HepG2 (cell line): Measurements from ENCODE around the gene PRM3. TPM values are rescaled to one million over a fixed set of nuclear protein-coding genes. Genes with fewer than 3 reads are reported as not detected.

ENCODE experiments used
- ATAD3A ChIP-seq: sonication (generic); formaldehyde crosslinking; IDR thresholded peaks from 2 replicates; pipeline ENCODE4 v1.4.0; 2020; ENCODE audit warnings: missing genetic modification reagents
- CEBPB ChIP-seq: IDR thresholded peaks from 2 replicates; pipeline ENCODE4 v1.6.1; 2011; ENCODE audit warnings: low read depth, low read length, improper control_type of control experiment, borderline replicate concordance
- DNMT1 ChIP-seq: sonication (generic); formaldehyde crosslinking; IDR thresholded peaks from 2 replicates; pipeline ENCODE4 v1.5.1; 2020; ENCODE audit warnings: mild to moderate bottlenecking, missing genetic modification reagents
- ERF ChIP-seq: IDR thresholded peaks from 2 replicates; pipeline ENCODE4 v1.6.1; 2018; ENCODE audit warnings: missing biosample characterization, missing genetic modification reagents
- KDM3A ChIP-seq: IDR thresholded peaks from 2 replicates; pipeline ENCODE4 v1.6.1; 2018; ENCODE audit warnings: low read depth, missing compliant biosample characterization
- KLF13 ChIP-seq: sonication (generic); formaldehyde crosslinking; IDR thresholded peaks from 2 replicates; pipeline ENCODE4 v1.4.0; 2020; ENCODE audit warnings: mild to moderate bottlenecking, missing genetic modification reagents
- MIER3 ChIP-seq: IDR thresholded peaks from 2 replicates; pipeline ENCODE4 v1.6.1; 2016; ENCODE audit warnings: missing compliant biosample characterization, borderline replicate concordance
- ZBTB8A ChIP-seq: sonication (generic); formaldehyde crosslinking; IDR thresholded peaks from 2 replicates; pipeline ENCODE4 v1.4.0; 2020; ENCODE audit warnings: mild to moderate bottlenecking, low read depth, missing genetic modification reagents, borderline replicate concordance
- ZNF598 ChIP-seq: sonication (generic); formaldehyde crosslinking; IDR thresholded peaks from 2 replicates; pipeline ENCODE4 v1.5.1; 2020; ENCODE audit warnings: mild to moderate bottlenecking, missing genetic modification reagents, borderline replicate concordance
- ZNF816 ChIP-seq: sonication (generic); formaldehyde crosslinking; IDR thresholded peaks from 2 replicates; pipeline ENCODE4 v1.8.0; 2022; ENCODE audit warnings: missing genetic modification reagents, mild to moderate bottlenecking, borderline replicate concordance
- polyA plus RNA-seq, 8 experiments: library from polyadenylated mRNA; depleted of rRNA in 3 of 8; stranded (reverse) in 7 of 8; unstranded in 1 of 8; fragments of >200 nt; fragmentation: Illumina TruSeq in 4 of 8; extraction: Trizol in 4 of 8; gene quantifications; 2 replicates each; pipeline versions ENCODE4 v1.2.1 to v1.2.3, GENCODE V29; 2011 to 2016; ENCODE audit warnings: low read depth in 4 of 8, missing spikeins in 1 of 8, mixed read lengths in 1 of 8; ENCODE audit not compliant: insufficient read depth in 1 of 8
- total RNA-seq, 5 experiments: library from RNA; depleted of rRNA; stranded (reverse); fragments of >200 nt; fragmentation: Illumina TruSeq; extraction: Trizol; gene quantifications; 2 replicates each; pipeline ENCODE4 v1.2.3, GENCODE V29; 2016; ENCODE audit warnings: low read depth in 1 of 5
- TF ChIP-seq, protein P1 (sequence below): sonication (generic); formaldehyde crosslinking; IDR thresholded peaks from 2 replicates; pipeline ENCODE4 v1.4.0; 2020; ENCODE audit warnings: mild to moderate bottlenecking, missing genetic modification reagents
- TF ChIP-seq, protein P2 (sequence below): sonication (generic); formaldehyde crosslinking; IDR thresholded peaks from 2 replicates; pipeline ENCODE4 v1.8.0; 2022; ENCODE audit warnings: mild to moderate bottlenecking, missing genetic modification reagents
- TF ChIP-seq, protein P3 (sequence below): sonication (generic); formaldehyde crosslinking; IDR thresholded peaks from 2 replicates; pipeline ENCODE4 v1.9.0; 2021; ENCODE audit warnings: mild to moderate bottlenecking, missing genetic modification reagents
- TF ChIP-seq, protein P4 (sequence below): sonication (generic); formaldehyde crosslinking; IDR thresholded peaks from 2 replicates; pipeline ENCODE4 v1.4.0; 2020; ENCODE audit warnings: missing genetic modification reagents
- TF ChIP-seq, protein P5 (sequence below), 2 experiments: fragments of 450-650 bp in 1 of 2; sonication (generic) in 1 of 2; formaldehyde crosslinking; IDR thresholded peaks; 2 replicates each; pipeline versions ENCODE4 v1.5.0 to v1.8.0; 2020 to 2022; ENCODE audit warnings: mild to moderate bottlenecking in 1 of 2, missing genetic modification reagents in 1 of 2

PRM3 gene
- total and polyA plus RNA-seq, 2 of the 13 experiments (the other 11 are each of a cell fraction or from before 2014, with no cell fraction given), result not detected

DNA sequence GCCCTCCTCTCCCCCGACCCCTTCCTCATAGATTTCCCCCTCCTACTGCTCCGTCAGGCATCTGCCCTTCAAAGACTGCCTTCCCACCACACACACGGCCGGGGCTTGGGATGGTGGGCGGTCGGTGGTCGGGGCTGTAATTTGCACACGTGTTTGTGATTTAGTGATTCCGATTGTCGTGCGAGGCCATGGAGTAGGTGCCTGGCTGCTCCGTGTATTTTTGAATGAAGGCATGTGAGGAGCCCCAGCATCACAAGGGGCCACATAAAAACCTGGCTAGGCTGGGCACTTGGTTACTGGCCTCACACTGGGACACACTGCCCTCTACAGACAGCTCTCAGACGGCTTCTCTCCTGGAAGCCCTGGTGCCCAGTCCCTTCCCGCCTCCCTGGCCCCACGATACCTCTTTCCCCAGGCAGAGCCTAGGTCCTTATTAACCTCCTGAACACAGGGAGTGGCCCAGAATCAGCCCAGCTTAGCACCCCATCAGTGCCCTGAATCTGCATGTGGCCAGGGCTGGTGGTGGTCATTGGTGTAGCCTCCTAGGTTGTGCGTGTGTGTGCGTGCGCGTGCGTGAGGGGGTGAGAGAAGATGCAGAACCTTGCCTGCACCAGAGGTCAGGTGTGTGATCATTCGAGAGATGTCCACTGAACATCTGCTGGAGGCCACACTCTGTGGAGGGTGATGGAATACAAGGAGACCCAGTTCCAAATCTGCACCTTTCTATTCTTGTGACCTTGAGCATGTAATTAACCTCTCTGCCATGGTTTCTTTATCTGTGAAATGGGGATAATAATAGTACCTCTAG is 16.1 kb downstream of the PRM3 start (continued):
- TF ChIP-seq, protein P1, sequence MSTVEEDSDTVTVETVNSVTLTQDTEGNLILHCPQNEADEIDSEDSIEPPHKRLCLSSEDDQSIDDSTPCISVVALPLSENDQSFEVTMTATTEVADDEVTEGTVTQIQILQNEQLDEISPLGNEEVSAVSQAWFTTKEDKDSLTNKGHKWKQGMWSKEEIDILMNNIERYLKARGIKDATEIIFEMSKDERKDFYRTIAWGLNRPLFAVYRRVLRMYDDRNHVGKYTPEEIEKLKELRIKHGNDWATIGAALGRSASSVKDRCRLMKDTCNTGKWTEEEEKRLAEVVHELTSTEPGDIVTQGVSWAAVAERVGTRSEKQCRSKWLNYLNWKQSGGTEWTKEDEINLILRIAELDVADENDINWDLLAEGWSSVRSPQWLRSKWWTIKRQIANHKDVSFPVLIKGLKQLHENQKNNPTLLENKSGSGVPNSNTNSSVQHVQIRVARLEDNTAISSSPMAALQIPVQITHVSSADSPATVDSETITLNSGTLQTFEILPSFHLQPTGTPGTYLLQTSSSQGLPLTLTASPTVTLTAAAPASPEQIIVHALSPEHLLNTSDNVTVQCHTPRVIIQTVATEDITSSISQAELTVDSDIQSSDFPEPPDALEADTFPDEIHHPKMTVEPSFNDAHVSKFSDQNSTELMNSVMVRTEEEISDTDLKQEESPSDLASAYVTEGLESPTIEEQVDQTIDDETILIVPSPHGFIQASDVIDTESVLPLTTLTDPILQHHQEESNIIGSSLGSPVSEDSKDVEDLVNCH, result peak; percentile 86
- TF ChIP-seq ZNF598, result no peak
- TF ChIP-seq, protein P2, sequence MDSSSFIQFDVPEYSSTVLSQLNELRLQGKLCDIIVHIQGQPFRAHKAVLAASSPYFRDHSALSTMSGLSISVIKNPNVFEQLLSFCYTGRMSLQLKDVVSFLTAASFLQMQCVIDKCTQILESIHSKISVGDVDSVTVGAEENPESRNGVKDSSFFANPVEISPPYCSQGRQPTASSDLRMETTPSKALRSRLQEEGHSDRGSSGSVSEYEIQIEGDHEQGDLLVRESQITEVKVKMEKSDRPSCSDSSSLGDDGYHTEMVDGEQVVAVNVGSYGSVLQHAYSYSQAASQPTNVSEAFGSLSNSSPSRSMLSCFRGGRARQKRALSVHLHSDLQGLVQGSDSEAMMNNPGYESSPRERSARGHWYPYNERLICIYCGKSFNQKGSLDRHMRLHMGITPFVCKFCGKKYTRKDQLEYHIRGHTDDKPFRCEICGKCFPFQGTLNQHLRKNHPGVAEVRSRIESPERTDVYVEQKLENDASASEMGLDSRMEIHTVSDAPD (CRISPR knock-in tag), result peak; percentile 58; the same call in 1 of the 2 replicates
- TF ChIP-seq, protein P3, sequence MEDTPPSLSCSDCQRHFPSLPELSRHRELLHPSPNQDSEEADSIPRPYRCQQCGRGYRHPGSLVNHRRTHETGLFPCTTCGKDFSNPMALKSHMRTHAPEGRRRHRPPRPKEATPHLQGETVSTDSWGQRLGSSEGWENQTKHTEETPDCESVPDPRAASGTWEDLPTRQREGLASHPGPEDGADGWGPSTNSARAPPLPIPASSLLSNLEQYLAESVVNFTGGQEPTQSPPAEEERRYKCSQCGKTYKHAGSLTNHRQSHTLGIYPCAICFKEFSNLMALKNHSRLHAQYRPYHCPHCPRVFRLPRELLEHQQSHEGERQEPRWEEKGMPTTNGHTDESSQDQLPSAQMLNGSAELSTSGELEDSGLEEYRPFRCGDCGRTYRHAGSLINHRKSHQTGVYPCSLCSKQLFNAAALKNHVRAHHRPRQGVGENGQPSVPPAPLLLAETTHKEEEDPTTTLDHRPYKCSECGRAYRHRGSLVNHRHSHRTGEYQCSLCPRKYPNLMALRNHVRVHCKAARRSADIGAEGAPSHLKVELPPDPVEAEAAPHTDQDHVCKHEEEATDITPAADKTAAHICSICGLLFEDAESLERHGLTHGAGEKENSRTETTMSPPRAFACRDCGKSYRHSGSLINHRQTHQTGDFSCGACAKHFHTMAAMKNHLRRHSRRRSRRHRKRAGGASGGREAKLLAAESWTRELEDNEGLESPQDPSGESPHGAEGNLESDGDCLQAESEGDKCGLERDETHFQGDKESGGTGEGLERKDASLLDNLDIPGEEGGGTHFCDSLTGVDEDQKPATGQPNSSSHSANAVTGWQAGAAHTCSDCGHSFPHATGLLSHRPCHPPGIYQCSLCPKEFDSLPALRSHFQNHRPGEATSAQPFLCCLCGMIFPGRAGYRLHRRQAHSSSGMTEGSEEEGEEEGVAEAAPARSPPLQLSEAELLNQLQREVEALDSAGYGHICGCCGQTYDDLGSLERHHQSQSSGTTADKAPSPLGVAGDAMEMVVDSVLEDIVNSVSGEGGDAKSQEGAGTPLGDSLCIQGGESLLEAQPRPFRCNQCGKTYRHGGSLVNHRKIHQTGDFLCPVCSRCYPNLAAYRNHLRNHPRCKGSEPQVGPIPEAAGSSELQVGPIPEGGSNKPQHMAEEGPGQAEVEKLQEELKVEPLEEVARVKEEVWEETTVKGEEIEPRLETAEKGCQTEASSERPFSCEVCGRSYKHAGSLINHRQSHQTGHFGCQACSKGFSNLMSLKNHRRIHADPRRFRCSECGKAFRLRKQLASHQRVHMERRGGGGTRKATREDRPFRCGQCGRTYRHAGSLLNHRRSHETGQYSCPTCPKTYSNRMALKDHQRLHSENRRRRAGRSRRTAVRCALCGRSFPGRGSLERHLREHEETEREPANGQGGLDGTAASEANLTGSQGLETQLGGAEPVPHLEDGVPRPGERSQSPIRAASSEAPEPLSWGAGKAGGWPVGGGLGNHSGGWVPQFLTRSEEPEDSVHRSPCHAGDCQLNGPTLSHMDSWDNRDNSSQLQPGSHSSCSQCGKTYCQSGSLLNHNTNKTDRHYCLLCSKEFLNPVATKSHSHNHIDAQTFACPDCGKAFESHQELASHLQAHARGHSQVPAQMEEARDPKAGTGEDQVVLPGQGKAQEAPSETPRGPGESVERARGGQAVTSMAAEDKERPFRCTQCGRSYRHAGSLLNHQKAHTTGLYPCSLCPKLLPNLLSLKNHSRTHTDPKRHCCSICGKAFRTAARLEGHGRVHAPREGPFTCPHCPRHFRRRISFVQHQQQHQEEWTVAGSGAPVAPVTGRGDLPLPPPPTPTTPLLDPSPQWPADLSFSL, result no peak
- TF ChIP-seq, protein P4, sequence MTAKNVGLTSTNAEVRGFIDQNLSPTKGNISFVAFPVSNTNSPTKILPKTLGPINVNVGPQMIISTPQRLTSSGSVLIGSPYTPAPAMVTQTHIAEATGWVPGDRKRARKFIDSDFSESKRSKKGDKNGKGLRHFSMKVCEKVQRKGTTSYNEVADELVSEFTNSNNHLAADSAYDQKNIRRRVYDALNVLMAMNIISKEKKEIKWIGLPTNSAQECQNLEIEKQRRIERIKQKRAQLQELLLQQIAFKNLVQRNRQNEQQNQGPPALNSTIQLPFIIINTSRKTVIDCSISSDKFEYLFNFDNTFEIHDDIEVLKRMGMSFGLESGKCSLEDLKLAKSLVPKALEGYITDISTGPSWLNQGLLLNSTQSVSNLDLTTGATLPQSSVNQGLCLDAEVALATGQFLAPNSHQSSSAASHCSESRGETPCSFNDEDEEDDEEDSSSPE (CRISPR knock-in tag), result peak; percentile 88
- TF ChIP-seq ZNF816 (CRISPR knock-in tag), result no peak; the same call in 1 of the 2 replicates
- TF ChIP-seq ATAD3A (CRISPR knock-in tag), result no peak
- TF ChIP-seq ERF (CRISPR knock-in tag), result peak; percentile 72; the same call in 1 of the 2 replicates
- TF ChIP-seq, protein P5, sequence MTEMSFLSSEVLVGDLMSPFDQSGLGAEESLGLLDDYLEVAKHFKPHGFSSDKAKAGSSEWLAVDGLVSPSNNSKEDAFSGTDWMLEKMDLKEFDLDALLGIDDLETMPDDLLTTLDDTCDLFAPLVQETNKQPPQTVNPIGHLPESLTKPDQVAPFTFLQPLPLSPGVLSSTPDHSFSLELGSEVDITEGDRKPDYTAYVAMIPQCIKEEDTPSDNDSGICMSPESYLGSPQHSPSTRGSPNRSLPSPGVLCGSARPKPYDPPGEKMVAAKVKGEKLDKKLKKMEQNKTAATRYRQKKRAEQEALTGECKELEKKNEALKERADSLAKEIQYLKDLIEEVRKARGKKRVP (CRISPR knock-in tag; IDR thresholded peaks at IDR 0.05), result no peak
- no peak; the same call in 1 of the 2 replicates for TF ChIP-seq KDM3A (CRISPR knock-in tag)
- peak; percentile 92 for TF ChIP-seq KLF13 (CRISPR knock-in tag)
- peak; percentile 56; the same call in 1 of the 2 replicates for TF ChIP-seq DNMT1 (CRISPR knock-in tag)
- TF ChIP-seq CEBPB, result no peak
- TF ChIP-seq ZBTB8A (CRISPR knock-in tag), result 0 out of 2 replicates have a peak, but pooled peaks have one; percentile 40
- no peak; the same call in 1 of the 2 replicates for TF ChIP-seq MIER3
